ENCODE data around the gene TRIM40. TPM values are rescaled to one million over a fixed set of nuclear protein-coding genes. Genes with fewer than 3 reads are reported as not detected.

Gene TRIM40
- total RNA-seq, 1 donor from 2014 or later = not detected

- Mint-ChIP-seq H3K9me3 (peaks cover 8% of the 10 kb centered on the region), H3K4me1 (no peaks in the 10 kb centered on the region), H3K4me3 (no peak overlapping the region), H3K36me3 (ENCODE audit: low read depth) (peaks cover 35% of the 10 kb centered on the region), H3K27ac (ENCODE audit: unreplicated experiment) (peak overlapping the region; percentile 21), H3K27me3 (ENCODE audit: low read depth) (peaks cover 6% of the 10 kb centered on the region)
- TF ChIP-seq, protein P1, sequence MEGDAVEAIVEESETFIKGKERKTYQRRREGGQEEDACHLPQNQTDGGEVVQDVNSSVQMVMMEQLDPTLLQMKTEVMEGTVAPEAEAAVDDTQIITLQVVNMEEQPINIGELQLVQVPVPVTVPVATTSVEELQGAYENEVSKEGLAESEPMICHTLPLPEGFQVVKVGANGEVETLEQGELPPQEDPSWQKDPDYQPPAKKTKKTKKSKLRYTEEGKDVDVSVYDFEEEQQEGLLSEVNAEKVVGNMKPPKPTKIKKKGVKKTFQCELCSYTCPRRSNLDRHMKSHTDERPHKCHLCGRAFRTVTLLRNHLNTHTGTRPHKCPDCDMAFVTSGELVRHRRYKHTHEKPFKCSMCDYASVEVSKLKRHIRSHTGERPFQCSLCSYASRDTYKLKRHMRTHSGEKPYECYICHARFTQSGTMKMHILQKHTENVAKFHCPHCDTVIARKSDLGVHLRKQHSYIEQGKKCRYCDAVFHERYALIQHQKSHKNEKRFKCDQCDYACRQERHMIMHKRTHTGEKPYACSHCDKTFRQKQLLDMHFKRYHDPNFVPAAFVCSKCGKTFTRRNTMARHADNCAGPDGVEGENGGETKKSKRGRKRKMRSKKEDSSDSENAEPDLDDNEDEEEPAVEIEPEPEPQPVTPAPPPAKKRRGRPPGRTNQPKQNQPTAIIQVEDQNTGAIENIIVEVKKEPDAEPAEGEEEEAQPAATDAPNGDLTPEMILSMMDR (conservative IDR thresholded peaks at IDR 0.05) = no peak
- DNase-seq (ENCODE audit: low read depth, low spot score) = no peak
These were observed 48.6 kb downstream of the TRIM40 start for GRCh38 chr6:30184417-30185031.

DNA sequence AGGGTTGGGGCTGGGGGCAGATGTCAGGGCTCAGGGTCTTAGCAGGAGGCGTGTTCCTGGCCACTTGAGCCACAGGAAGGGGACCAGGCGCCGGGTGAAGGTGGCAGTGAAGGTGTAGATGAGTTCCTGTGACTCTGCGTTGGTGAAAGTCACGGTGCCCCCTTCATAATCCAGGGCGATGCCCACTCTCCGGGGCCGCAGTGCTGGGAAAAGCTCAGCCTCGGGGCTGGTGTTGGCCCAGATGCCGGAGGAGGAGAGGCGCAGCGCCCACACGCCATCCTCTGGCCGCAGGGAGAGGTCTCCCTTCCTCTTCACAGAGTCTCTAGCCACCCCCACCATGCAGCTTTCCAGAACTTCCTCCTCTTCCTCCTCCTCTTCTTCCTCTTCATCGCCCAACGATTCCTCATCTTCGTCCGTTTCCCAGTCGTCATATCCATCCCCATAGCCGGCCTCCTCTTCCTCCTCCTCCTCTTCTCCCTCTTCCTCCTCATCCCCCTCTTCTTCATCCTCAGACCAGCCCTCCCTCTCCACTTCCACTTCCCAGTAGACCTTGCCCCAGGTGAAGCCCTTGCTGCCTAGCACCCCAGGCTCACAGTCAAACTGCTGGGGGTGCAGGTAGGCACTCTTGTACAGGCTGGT lies 50.0 kb downstream of the TRIM40 start:
- H3K9me3 Mint-ChIP-seq = peaks cover 1% of the 10 kb centered on the region
- TF ChIP-seq, protein P1 (conservative IDR thresholded peaks at IDR 0.05) = no peak
- no peak overlapping the region for H3K27ac Mint-ChIP-seq (ENCODE audit: unreplicated experiment)
- no peak overlapping the region for H3K4me3 Mint-ChIP-seq
- H3K4me1 Mint-ChIP-seq = no peaks in the 10 kb centered on the region
- H3K36me3 Mint-ChIP-seq (ENCODE audit: low read depth) = peaks cover 33% of the 10 kb centered on the region
- no peak for DNase-seq (ENCODE audit: low read depth, low spot score)
- H3K27me3 Mint-ChIP-seq (ENCODE audit: low read depth) = peaks cover 2% of the 10 kb centered on the region

DNA sequence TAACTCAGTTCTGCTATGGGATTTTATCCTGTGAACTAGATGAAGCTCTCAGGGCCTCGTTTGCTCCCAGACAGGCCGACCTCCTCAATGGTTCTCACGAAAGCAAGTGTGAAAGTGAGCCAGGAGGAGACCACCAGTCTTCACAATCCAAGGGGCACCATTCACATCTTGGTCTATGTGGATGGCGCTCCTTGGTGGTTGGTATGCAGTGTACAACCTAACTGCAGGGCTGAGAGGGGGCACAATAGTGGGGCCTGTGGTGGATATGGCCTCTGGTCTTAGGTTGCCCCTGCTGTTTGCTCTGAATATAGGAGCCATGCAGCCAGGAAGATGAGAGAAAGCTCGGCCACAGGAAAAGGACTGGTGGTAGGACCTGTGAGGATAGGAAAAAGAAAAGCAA lies 52.6 kb downstream of the TRIM40 start:
- Mint-ChIP-seq H3K4me3 (no peak overlapping the region), H3K4me1 (no peaks in the 10 kb centered on the region), H3K36me3 (ENCODE audit: low read depth) (peaks cover 31% of the 10 kb centered on the region), H3K9me3 (no peaks in the 10 kb centered on the region), H3K27me3 (ENCODE audit: low read depth) (no peaks in the 10 kb centered on the region), H3K27ac (ENCODE audit: unreplicated experiment) (no peak overlapping the region)
- TF ChIP-seq, protein P1 (conservative IDR thresholded peaks at IDR 0.05) = no peak
- DNase-seq (ENCODE audit: low read depth, low spot score) = no peak

- Mint-ChIP-seq H3K27me3 (ENCODE audit: low read depth) (no peaks in the 10 kb centered on the region), H3K27ac (ENCODE audit: unreplicated experiment) (no peak overlapping the region), H3K9me3 (no peaks in the 10 kb centered on the region), H3K36me3 (ENCODE audit: low read depth) (peaks cover 7% of the 10 kb centered on the region), H3K4me1 (peaks cover 3% of the 10 kb centered on the region), H3K4me3 (no peak overlapping the region)
- TF ChIP-seq, protein P1 (conservative IDR thresholded peaks at IDR 0.05) = no peak
- no peak for DNase-seq (ENCODE audit: low read depth, low spot score)
These were observed 56.1 kb downstream of the TRIM40 start for GRCh38 chr6:30192076-30192475.

DNA sequence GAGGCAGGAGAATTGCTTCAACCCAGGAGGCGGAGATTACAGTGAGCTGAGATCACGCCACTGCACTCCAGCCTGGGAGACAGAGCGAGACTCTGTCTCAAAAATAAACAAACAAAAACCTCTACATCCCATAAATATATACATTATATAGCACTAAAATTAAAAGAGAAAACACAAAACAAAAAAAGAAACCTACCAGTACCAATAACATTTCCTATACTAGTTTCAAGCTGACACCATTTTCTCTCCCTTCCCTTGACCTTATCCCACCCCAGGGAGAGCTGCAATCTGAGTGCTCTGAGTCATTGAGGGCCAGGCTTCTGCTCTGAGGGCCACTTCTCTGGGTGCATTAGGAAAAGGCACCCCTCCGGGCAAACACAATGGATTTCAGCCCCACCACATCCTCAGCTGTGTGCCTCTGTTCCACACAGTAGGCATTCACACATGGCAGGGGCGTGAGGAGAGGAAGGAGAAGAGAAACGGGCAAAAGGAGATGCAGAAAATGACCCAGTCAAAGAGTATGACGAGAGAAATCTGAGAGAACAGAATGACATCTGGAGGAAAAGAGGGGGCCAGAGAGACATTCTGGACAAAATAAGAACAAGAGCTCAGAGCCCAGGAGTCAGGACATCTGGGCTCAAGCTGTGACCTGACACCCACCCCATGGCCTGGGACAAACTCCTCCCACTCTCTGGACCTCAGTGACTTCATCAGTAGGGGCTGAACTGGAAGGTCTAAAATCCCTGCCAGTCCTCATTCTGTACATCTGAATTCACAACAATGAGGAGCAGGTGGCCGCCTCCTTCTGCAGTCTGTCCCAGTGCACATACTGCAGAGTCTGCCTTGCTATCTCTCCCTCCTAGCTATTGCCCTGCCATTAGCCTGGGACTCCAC lies 59.1 kb downstream of the TRIM40 start:
- Mint-ChIP-seq H3K4me1 (peaks cover 3% of the 10 kb centered on the region), H3K36me3 (ENCODE audit: low read depth) (peaks cover 4% of the 10 kb centered on the region), H3K4me3 (no peak overlapping the region), H3K27me3 (ENCODE audit: low read depth) (no peaks in the 10 kb centered on the region), H3K9me3 (no peaks in the 10 kb centered on the region), H3K27ac (ENCODE audit: unreplicated experiment) (peak overlapping the region; percentile 27)
- no peak for DNase-seq (ENCODE audit: low read depth, low spot score)
- TF ChIP-seq, protein P1 (conservative IDR thresholded peaks at IDR 0.05) = no peak
